ENCODE data around the gene COL6A3.

Gene COL6A3

DNA sequence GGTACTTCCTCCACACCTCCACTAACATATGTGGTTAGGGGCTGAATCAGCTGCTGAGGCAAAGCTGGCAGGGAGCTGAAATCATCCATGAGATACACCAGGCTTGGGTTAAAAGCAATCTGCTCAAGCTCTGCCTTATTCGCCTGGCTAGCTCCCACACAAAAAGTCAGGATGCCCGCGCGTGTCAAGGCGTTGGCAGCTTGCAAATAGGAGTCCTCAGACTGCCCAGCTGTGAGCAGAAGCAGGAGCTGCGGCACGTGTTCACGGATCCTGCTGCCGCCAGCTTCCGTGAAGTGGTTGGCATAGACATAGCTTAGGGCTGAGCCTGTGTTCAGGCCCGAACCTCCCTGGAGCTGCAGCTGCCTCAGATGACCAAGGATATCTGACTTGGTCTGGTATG lies 35.3 kb downstream of the COL6A3 start:
- H3K27ac ChIP-seq = no peak overlapping the region
- H3K36me3 ChIP-seq (replicated peaks) = peaks cover 92% of the 10 kb centered on the region
- TF ChIP-seq, protein P1, sequence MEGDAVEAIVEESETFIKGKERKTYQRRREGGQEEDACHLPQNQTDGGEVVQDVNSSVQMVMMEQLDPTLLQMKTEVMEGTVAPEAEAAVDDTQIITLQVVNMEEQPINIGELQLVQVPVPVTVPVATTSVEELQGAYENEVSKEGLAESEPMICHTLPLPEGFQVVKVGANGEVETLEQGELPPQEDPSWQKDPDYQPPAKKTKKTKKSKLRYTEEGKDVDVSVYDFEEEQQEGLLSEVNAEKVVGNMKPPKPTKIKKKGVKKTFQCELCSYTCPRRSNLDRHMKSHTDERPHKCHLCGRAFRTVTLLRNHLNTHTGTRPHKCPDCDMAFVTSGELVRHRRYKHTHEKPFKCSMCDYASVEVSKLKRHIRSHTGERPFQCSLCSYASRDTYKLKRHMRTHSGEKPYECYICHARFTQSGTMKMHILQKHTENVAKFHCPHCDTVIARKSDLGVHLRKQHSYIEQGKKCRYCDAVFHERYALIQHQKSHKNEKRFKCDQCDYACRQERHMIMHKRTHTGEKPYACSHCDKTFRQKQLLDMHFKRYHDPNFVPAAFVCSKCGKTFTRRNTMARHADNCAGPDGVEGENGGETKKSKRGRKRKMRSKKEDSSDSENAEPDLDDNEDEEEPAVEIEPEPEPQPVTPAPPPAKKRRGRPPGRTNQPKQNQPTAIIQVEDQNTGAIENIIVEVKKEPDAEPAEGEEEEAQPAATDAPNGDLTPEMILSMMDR (IDR thresholded peaks at IDR 0.05; ENCODE audit: low read depth, low read length, missing control alignments) = no peak
- no peak overlapping the region for H3K4me3 ChIP-seq (ENCODE audit: low read depth, low read length)
- no peak for DNase-seq
- in situ Hi-C loops (cut with HindIII; ENCODE audit: low pct_ligation_motif_present, low sequenced_read_pairs) = no loop called here
- no peaks in the 10 kb centered on the region for H3K27me3 ChIP-seq (replicated peaks)

DNA sequence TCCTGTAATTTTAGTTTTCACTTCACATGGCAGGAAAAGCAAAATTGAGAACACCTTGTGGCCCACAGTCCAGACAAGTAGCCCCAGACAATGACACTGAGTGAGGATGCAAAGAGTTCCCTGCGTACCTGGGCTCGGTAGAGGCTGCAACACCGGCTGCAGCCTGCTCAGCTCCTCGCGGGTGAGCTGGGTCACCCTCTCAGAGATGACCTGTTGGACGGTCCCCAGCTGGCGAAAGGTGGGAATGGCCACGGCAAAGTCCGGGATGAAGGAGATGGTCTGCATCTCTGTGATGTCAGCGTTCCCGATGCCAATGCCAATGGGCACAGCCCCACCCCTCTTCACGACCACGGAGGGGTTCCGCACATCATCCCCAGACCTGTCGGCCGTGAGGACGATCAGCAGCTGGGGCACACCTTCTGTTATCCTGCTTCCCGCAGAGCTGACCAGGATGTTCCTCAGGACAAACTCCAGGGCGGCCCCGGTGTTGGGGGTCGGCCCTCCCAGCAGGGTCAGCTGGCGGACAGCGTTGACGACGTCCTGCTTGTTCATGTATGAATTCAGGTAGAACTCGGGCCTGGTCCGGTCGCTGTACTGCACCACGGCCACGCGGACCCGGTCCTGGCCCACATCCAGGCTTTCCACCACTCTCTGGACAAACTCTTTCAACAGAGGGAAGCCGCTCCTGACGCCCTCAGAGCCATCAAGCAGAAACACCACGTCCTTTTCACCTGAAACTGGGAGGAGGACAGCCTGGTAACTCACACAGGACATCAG lies 39.5 kb downstream of the COL6A3 start:
- Histone ChIP-seq H3K27me3 (replicated peaks) (no peaks in the 10 kb centered on the region), H3K4me3 (ENCODE audit: low read depth, low read length) (no peak overlapping the region), H3K27ac (no peak overlapping the region), H3K36me3 (replicated peaks) (peaks cover 91% of the 10 kb centered on the region)
- TF ChIP-seq, protein P1 (IDR thresholded peaks at IDR 0.05; ENCODE audit: low read depth, low read length, missing control alignments) = no peak
- in situ Hi-C loops (cut with HindIII; ENCODE audit: low pct_ligation_motif_present, low sequenced_read_pairs) = no loop called here
- DNase-seq = no peak

DNA sequence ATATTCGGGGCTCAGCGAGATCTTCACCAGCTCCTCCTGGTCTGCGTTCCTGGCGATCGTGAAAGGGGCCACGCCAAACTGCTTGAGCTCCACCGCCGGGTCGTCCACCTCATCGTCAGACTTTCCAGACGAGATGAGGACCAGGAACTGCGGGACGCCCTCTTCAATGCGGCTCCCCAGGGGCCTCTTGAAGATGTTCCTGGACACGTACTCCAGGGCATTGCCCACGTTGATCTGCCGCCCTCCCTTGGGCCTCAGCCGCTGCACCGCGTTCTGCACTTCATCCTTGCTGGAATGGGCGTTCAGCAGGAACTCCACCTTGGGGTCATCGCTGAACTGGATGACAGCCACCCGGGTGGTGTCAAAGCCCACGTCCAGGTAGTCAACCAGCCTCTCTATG lies 42.1 kb downstream of the COL6A3 start:
- no peak overlapping the region for H3K4me3 ChIP-seq (ENCODE audit: low read depth, low read length)
- TF ChIP-seq, protein P1 (IDR thresholded peaks at IDR 0.05; ENCODE audit: low read depth, low read length, missing control alignments) = no peak
- H3K36me3 ChIP-seq (replicated peaks) = peaks cover 91% of the 10 kb centered on the region
- no peak overlapping the region for H3K27ac ChIP-seq
- no peaks in the 10 kb centered on the region for H3K27me3 ChIP-seq (replicated peaks)
- in situ Hi-C loops (cut with HindIII; ENCODE audit: low pct_ligation_motif_present, low sequenced_read_pairs) = no loop called here
- DNase-seq = no peak

DNA sequence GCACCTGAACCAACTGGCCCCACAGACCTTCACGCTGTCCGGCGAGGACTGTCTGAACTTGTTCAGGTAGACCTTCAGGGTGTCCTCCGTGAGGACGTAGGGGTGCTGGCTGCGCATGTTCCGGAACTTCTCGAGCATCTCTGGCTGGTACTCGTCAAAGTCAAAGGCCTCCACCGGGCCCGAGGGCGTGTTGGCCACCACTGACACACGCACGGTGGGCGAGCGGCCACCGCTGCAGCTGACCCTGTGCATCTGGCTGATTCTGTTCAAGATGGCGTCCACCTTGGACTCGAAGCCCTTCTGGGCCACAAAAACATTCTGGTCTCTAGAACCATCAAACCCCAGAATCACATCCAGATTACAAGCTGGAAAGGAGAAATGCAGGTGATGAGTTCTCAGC lies 48.3 kb downstream of the COL6A3 start:
- no peak overlapping the region for H3K27ac ChIP-seq
- TF ChIP-seq, protein P1 (IDR thresholded peaks at IDR 0.05; ENCODE audit: low read depth, low read length, missing control alignments) = no peak
- DNase-seq = no peak
- H3K27me3 ChIP-seq (replicated peaks) = no peaks in the 10 kb centered on the region
- in situ Hi-C loops (cut with HindIII; ENCODE audit: low pct_ligation_motif_present, low sequenced_read_pairs) = no loop called here
- H3K4me3 ChIP-seq (ENCODE audit: low read depth, low read length) = no peak overlapping the region
- peaks cover 91% of the 10 kb centered on the region for H3K36me3 ChIP-seq (replicated peaks)

DNA sequence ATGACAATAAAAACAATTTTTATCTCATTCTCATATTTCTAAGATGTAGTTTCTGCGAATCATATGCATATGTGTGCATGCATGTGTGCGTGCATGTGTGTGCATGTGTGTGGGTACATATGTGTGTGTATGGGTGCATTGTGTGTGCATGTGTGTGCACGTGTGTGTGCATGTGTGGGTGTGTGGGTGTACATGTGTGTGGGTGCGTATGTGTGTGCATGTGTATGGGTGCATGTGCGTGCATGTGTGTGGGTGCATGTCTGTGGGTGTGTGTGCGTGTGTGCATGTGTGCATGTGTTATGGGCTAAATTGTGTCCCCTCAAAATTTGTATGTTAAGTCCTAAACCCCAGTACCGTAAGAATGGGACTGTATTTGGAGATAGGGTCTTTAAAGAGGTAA lies 49.3 kb downstream of the COL6A3 start:
- no peak for DNase-seq
- Histone ChIP-seq H3K27me3 (replicated peaks) (no peaks in the 10 kb centered on the region), H3K36me3 (replicated peaks) (peaks cover 99% of the 10 kb centered on the region), H3K27ac (no peak overlapping the region), H3K4me3 (ENCODE audit: low read depth, low read length) (no peak overlapping the region)
- TF ChIP-seq, protein P1 (IDR thresholded peaks at IDR 0.05; ENCODE audit: low read depth, low read length, missing control alignments) = no peak
- in situ Hi-C loops (cut with HindIII; ENCODE audit: low pct_ligation_motif_present, low sequenced_read_pairs) = no loop called here

Data from brain microvascular endothelial cell (primary cell).